Measurements from ENCODE around the gene LMBR1L.
"Not testable (repeated sequence)": the region's sequence is repeated elsewhere in the genome, so short reads cannot be mapped to it uniquely, and the experiment has no call there.

Gene LMBR1L

DNA sequence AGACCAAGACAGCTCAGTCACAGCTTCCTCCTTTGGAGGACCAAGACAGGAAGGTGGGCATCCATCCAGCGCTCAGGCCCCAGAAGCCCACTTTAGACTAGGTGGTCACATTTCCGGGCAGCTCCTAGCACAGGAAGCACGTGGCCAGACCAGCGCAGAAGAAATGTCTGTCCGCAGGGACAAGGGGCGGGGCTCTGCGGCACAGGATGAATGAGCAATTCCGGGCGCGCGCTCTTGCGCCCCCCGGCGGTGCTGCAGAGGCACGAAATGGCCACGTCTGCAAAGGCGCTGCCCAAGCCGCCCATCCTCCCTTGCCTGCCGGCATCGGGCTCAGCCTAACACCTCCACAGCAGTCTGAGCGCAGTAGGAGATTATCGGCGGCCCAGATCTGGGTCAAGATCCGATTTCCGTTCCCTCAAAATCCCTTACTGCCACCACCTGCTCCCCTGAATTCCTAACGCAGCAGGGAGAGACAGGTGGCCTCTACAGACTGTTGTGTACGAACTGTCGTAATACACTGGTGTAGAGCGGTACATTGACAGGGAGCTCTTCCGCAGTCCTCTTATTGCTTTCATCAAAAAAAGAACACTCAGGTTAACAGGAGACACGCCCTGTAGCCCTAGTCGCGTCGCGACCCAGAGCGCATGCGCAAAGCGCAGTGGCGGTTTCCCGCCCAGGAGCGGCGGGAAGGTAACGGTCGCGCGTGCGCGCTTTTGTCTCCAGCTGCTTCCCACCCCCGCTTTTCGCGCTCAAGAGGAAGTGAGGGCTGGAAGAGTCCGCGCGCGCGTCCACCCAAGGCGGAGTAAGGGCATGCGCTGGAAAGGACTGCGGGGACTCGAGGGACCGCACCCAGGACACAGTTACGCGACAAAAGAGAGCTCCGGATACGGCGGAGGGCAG, 19.8 kb upstream of the LMBR1L start:
- TF ChIP-seq, protein P1, sequence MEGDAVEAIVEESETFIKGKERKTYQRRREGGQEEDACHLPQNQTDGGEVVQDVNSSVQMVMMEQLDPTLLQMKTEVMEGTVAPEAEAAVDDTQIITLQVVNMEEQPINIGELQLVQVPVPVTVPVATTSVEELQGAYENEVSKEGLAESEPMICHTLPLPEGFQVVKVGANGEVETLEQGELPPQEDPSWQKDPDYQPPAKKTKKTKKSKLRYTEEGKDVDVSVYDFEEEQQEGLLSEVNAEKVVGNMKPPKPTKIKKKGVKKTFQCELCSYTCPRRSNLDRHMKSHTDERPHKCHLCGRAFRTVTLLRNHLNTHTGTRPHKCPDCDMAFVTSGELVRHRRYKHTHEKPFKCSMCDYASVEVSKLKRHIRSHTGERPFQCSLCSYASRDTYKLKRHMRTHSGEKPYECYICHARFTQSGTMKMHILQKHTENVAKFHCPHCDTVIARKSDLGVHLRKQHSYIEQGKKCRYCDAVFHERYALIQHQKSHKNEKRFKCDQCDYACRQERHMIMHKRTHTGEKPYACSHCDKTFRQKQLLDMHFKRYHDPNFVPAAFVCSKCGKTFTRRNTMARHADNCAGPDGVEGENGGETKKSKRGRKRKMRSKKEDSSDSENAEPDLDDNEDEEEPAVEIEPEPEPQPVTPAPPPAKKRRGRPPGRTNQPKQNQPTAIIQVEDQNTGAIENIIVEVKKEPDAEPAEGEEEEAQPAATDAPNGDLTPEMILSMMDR (IDR thresholded peaks at IDR 0.05; ENCODE audit: borderline replicate concordance, insufficient read depth, low read depth, low read length): peak; percentile 99
- peak overlapping the region; percentile 98 for H3K4me3 ChIP-seq (ENCODE audit: low read depth, low read length)

DNA sequence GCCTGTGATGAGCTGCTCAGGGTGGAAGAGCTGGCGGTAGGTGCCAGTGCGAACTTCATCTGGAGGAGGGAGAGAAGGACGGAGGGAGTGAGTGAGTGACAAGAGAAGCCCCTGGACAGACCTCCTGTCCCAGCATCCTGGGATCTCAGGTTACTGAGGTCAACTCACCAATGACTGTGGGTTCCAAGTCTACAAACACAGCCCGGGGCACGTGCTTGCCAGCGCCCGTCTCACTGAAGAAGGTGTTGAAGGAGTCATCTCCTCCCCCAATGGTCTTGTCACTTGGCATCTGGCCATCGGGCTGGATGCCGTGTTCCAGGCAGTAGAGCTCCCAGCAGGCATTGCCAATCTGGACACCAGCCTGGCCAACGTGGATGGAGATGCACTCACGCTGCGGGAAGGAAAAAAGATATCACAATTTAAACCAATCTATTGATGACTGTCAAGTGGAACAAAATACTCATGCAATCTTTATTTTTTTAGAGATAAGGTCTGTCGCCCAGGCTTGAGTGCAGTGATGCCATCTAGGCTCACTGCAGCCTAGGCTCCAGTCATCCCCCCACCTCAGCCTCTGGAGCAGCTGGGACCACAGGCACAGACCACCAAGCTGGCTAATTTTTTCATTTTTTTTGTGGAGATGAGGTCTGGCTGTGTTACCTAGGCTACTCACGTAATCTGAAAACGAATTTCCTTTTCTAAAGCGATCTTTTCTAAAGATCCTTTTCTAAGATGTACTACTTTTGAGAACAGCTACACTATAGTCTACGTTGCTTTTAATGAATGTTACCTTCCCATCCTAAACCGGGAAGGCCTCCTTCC, 18.9 kb upstream of the LMBR1L start:
- TF ChIP-seq, protein P1 (IDR thresholded peaks at IDR 0.05; ENCODE audit: borderline replicate concordance, insufficient read depth, low read depth, low read length): no peak

DNA sequence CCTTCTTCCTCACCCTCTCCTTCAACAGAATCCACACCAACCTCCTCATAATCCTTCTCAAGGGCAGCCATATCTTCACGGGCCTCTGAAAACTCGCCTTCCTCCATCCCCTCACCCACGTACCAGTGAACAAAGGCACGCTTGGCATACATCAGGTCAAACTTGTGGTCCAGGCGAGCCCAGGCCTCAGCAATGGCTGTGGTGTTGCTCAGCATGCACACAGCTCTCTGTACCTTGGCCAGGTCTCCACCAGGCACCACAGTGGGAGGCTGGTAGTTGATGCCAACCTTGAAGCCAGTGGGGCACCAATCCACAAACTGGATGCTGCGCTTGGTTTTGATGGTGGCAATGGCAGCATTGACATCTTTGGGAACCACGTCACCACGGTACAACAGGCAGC, 17.3 kb upstream of the LMBR1L start:
- not testable (repeated sequence) for H3K4me3 ChIP-seq (ENCODE audit: low read depth, low read length)

More for the DNA sequence above, 18.9 kb upstream of the LMBR1L start:
- H3K4me3 ChIP-seq (ENCODE audit: low read depth, low read length): peak overlapping the region; percentile 98

DNA sequence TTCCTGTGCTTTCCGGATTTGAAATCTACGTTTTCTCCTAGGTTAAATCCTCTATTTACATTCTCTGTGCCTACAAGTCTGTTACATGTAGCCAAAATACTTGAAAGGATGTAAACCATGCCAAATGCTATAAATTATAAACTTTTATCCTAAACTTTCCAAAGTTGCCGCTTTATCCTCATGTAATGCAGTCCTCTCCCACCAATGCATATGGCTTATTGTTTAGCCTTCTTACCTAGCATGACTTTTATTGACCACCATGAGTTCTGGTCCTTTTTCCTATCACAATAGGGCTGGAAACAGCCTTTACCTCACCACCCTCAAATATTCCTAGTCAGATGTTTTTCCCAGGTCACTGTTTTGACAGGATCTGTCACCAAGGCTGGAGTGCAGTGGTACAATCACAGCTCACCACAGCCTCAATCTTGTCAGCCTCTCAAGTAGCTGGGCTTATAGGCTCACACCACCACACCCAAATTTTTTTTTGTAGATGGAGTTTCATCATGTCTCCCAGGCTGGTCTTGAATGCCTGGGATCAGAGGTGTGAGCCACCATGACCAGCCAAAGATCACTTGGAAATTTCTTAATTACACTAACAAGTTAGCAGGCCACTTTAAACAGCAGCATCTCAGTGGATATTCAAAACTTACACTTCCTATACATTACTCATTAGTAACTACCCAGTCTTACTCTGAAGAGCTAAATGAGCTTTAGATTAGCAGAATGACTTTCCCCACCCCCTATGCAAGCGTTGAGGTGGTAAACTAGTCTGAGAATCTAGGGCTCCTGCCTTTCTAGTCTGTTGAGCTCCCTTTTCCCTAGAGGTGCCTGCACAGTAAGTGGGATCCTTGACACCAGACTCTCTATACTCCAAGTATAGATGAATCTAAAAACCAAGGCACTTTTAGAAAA, 16.5 kb upstream of the LMBR1L start:
- TF ChIP-seq, protein P1 (IDR thresholded peaks at IDR 0.05; ENCODE audit: borderline replicate concordance, insufficient read depth, low read depth, low read length): no peak

DNA sequence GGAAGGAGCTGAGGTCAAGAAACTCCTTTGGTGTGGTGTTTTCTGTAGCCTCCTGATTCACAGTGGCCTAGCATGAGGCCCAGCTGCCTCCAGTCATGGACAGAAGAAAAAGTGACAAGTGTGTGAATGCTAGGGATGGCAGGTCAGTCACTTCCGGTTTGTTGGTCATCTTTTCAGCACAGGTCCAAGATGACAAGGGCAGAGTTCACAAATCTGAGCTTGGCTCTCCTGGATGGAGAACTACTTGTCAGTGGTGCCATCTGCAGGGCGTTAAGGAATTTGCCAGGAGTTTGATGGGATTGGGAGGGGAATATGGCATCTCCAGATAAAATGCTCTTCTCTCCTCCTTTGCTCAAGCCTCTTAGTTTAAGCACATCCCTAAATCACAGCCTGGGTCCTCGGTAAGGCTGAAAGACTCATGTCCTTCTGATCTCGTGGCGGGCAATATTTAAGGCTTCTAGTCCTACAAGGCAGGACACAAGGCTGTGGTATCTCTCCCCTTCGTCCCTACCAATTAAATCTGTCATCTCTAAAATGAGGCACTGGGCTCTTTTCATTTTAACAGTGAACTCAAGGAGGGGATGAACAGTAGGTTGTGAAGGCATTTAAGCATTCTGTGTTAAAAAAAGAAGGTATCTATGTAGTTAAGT, 10.5 kb upstream of the LMBR1L start:
- TF ChIP-seq, protein P1 (IDR thresholded peaks at IDR 0.05; ENCODE audit: borderline replicate concordance, insufficient read depth, low read depth, low read length): peak; percentile 28; the same call in 1 of the 2 replicates
- H3K4me3 ChIP-seq (ENCODE audit: low read depth, low read length): no peak overlapping the region

More for the DNA sequence above, 16.5 kb upstream of the LMBR1L start:
- no peak overlapping the region for H3K4me3 ChIP-seq (ENCODE audit: low read depth, low read length)

DNA sequence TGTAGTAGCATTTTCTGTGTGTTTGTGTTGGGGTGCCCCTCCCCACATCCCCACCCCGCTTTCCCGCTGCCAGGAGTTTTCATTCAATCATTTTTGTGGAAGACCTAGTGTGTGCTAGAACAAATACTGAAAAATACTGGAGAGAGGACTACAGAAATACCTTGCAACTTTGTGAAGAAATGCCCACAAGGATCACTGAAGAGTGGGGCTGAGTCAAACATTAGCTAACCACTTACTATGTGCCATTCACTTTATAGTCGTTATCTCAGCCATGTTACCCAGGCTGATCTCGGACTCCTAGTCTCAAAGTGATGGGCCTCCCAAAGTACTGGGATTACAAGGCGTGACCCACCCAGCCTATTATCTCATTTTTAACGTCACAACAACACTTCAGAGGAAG, 559 bp upstream of the LMBR1L start:
- H3K4me3 ChIP-seq (ENCODE audit: low read depth, low read length): peak overlapping the region; percentile 29
- TF ChIP-seq, protein P1 (IDR thresholded peaks at IDR 0.05; ENCODE audit: borderline replicate concordance, insufficient read depth, low read depth, low read length): no peak
